Measurements from ENCODE around the gene FAM117A.
"Not testable (repeated sequence)": the region's sequence is repeated elsewhere in the genome, so short reads cannot be mapped to it uniquely, and the experiment has no call there.

The FAM117A gene

GRCh38 chr17:49779739-49780231, 15.9 kb upstream of the FAM117A start:
- peaks cover 2 to 5% of the 10 kb centered on the region in 2 donors for H3K4me1 Mint-ChIP-seq (ENCODE audit: low read depth in 2 of 2)
- DNase-seq (peak in 1 of 3 experiments; percentile 9), ATAC-seq (replicated peaks) (peak; percentile 37)
- H3K27ac Mint-ChIP-seq, result no peak overlapping the region
- H3K4me3 Mint-ChIP-seq, result no peak overlapping the region
- H3K27me3 Mint-ChIP-seq, result no peaks in the 10 kb centered on the region
- no peaks in the 10 kb centered on the region for H3K36me3 Mint-ChIP-seq (ENCODE audit: insufficient read depth)
- H3K9me3 Mint-ChIP-seq, result no peaks in the 10 kb centered on the region

DNA sequence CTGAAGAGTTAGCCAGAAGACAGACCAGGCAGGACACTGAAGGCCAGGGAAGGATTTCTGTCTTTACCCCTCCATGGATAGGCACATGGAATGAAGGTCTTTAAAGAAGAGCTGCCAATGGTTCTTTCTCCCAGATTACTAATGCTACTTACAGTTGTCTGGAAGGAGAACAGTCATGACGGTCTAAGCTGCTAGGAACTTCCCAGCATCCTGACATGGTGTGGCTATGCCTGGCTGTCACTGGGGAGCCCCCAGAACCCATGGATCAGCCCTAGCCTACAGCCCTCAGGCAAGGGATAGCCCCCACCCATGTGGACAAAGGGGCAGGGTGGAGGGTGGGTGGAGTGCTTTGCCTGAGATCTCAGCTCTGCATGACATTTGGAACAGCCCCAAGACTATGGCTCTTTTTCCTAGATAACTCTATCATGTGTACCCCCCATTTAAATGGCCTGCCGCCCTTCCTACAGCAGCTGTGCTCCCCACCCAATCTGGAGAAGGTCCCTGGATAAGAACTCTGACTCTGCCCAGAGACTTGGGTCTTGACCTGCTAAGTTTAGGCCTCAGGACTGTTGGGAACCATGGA, 15.3 kb upstream of the FAM117A start:
- DNase-seq (no peak), ATAC-seq (replicated peaks) (no peak)
- Mint-ChIP-seq H3K27me3 (no peaks in the 10 kb centered on the region), H3K9me3 (no peaks in the 10 kb centered on the region), H3K4me3 (no peak overlapping the region), H3K27ac (no peak overlapping the region), H3K4me1 (ENCODE audit: low read depth in 2 of 2) (peaks cover 2 to 5% of the 10 kb centered on the region in 2 donors), H3K36me3 (ENCODE audit: insufficient read depth) (no peaks in the 10 kb centered on the region)

DNA sequence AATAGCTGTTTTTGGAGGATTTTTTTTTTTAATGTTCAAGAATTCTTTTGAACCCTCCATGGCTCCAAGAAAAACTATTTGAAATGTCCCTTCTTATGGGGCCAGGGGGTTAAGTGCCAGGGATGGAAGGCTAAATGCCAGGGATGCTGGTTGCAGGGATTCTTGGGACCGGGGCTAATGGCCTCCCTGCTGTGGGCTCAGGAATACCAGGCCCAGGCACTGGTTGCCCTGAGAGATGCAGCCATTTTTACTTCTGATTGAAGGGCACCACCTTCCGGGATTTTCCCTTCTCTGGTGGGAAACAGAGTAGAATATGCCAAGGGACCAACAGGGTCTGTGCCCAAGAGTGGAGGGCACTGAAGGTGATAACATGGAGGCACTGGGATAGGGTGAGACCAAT, 13.6 kb upstream of the FAM117A start:
- H3K4me1 Mint-ChIP-seq (ENCODE audit: low read depth in 2 of 2), result peaks cover 2 to 5% of the 10 kb centered on the region in 2 donors

DNA sequence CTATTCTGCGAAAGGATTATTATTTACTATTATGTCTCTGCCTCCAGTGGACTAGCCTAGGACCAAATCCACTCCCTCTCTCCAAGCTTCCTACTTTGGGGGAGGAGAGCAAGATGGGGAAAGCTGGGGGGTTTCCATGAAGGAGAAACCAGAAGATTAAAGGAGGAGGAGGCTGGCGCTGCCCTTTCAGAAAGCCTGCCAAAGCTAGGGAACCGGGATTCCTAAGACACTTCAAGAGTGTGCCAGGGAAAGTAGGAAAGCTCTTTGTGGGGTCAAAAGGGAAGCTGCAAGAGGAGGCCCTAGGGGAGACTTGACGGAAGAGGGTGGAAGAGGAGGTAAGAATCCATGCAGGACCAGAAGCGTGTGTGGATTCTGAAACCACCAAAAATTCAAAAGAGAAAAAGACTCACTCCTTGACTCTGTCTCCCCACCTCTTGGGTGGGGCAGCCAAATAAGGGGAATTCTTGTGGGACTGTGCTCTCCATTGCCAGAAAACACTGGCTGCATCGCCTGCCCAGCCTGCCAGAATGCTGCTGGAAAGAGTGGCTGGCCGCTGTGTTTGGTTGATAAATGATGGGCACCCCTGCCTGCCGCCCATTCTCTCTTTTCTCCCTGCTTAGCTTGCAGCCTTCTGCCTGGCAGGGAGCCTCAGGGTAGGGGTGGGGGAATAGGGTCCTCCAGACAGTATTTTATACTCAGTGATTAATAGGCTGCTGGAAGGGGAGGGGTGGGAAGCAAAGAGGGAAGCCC, 12.8 kb upstream of the FAM117A start:
- Mint-ChIP-seq H3K4me3 (no peak overlapping the region), H3K36me3 (ENCODE audit: insufficient read depth) (no peaks in the 10 kb centered on the region), H3K27ac (no peak overlapping the region), H3K27me3 (no peaks in the 10 kb centered on the region), H3K9me3 (no peaks in the 10 kb centered on the region), H3K4me1 (ENCODE audit: low read depth in 2 of 2) (peaks cover 2 to 5% of the 10 kb centered on the region in 2 donors)
- no peak for DNase-seq
- ATAC-seq (replicated peaks), result no peak

More for the DNA sequence above, 13.6 kb upstream of the FAM117A start:
- no peak for DNase-seq
- H3K4me3 Mint-ChIP-seq, result no peak overlapping the region
- no peak overlapping the region for H3K27ac Mint-ChIP-seq
- no peak for ATAC-seq (replicated peaks)
- no peaks in the 10 kb centered on the region for H3K36me3 Mint-ChIP-seq (ENCODE audit: insufficient read depth)
- no peaks in the 10 kb centered on the region for H3K27me3 Mint-ChIP-seq
- H3K9me3 Mint-ChIP-seq, result no peaks in the 10 kb centered on the region

- no peaks in the 10 kb centered on the region for H3K36me3 Mint-ChIP-seq (ENCODE audit: insufficient read depth)
- ATAC-seq (replicated peaks), result no peak
These were observed 11.8 kb upstream of the FAM117A start for GRCh38 chr17:49775546-49776260.

DNA sequence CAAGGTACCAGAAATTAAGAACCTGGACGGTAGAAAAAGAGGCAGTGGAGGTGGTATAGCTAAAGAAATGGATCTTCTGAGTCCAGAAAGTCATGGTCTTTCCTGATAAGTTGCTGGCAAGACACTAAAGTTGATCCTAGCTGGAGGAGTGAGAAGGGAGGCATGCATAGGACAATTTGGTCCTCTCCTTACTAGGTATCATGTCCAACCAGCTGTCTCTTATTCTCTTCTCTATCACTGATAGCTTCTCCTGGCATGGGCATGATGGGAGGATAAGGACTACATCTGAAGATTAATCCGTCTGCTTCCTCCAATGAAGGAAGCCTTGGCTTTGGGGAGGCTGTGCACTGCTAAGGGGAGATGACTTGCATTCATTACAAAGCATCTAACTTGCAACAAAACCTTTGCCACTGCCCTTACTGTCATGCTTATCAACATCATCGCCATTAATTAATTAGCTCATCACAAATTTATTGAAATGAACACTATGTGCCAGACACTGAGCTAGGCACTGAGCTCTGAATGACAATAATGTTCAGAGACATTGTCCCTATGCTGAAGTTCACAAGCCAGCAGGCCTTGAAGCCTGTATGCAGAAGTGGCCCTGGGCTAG, 3.1 kb upstream of the FAM117A start:
- Mint-ChIP-seq H3K4me3 (no peak overlapping the region), H3K36me3 (ENCODE audit: insufficient read depth) (peaks cover 19% of the 10 kb centered on the region), H3K27me3 (no peaks in the 10 kb centered on the region), H3K9me3 (no peaks in the 10 kb centered on the region), H3K4me1 (ENCODE audit: low read depth in 2 of 2) (peaks cover 20 to 29% of the 10 kb centered on the region in 2 donors), H3K27ac (no peak overlapping the region)
- no peak for ATAC-seq (replicated peaks)
- DNase-seq, result no peak

More at GRCh38 chr17:49775546-49776260, 11.8 kb upstream of the FAM117A start:
- no peak for DNase-seq
- Mint-ChIP-seq H3K9me3 (no peaks in the 10 kb centered on the region), H3K27me3 (no peaks in the 10 kb centered on the region), H3K4me3 (no peak overlapping the region), H3K4me1 (ENCODE audit: low read depth in 2 of 2) (peaks cover 2 to 5% of the 10 kb centered on the region in 2 donors), H3K27ac (no peak overlapping the region)

GRCh38 chr17:49764559-49765180, 739 bp upstream of the FAM117A start:
- Mint-ChIP-seq H3K27ac (peak overlapping the region; percentile 95 to 99), H3K9me3 (no peaks in the 10 kb centered on the region), H3K4me1 (ENCODE audit: low read depth in 2 of 2) (peaks cover 42 to 51% of the 10 kb centered on the region in 2 donors), H3K4me3 (peak overlapping the region; percentile 95 to 97), H3K27me3 (no peaks in the 10 kb centered on the region), H3K36me3 (ENCODE audit: insufficient read depth) (peaks cover 24% of the 10 kb centered on the region)
- ATAC-seq (replicated peaks) (no peak), DNase-seq (no peak)

DNA sequence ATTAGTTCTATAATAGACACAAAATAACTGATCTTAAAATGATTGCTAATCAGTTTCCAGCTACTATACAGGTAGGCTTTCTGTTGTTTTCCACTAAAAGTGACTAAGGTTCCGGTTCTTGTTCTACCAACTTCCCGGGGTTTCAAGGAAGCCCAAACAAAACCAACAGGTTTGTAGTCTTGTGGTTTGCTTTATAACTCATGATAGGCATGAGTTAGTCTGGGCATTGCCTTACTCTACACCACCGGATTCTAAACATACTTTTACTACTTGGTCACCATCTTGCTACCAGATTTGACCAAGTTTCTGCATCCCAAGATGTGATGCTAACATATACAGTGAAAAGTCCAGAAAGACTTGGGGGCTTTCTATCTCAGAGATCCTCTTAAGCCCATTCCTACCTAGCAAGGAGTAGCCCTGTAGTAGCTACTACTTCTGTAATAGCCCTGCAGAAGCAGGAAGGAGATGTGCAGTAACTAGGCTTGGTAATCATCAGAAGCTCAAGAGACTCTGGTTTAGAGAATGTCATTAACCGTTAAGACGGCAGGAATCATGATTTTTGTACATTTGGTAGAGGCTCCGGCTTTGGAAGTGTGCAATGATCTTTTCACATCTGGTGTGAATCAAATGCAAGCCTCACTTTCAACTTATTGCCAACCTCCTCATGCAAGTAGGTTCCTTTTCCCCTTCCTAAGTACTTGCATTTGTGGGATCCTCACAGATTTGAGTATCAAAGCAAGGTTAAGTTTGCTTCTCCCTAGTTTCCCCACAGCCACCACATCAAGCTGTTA, 1.6 kb downstream of the FAM117A start:
- H3K9me3 Mint-ChIP-seq, result no peaks in the 10 kb centered on the region
- peaks cover 48% of the 10 kb centered on the region for H3K36me3 Mint-ChIP-seq (ENCODE audit: insufficient read depth)
- H3K4me1 Mint-ChIP-seq (ENCODE audit: low read depth in 2 of 2), result peaks cover 59 to 69% of the 10 kb centered on the region in 2 donors
- peak overlapping the region; percentile 95 to 99 for H3K27ac Mint-ChIP-seq
- ATAC-seq (replicated peaks) (no peak), DNase-seq (no peak)
- H3K27me3 Mint-ChIP-seq, result no peaks in the 10 kb centered on the region
- peak overlapping the region; percentile 95 to 97 for H3K4me3 Mint-ChIP-seq

DNA sequence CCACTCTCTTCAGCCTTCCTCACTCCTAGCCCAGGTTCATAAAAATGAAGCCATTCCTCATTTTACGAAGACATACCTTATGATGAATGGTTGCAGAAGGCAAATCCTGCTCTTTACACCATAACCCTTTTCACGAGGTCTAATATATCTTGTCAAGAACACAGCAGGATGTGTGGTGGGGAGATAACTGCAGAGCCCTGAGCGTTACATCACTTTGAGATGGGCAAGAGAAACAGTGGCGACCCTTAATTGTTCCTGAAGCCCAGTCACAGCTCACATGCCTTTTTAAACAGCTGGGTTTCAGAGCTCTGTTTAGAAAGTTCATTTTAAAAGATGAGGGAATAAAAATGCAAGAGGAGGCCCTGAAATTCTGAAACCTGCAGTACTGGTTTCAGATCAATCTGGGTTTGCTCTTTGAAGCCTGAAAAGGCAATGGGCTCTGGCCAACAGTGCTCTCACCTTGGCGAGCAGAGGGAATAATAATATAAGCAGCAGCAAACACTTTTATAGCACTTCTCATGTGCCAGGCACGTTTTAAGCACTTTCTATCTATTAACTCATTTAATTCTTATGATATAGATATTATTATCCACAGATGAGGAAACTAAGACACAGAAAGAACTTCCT, 2.9 kb downstream of the FAM117A start:
- peak overlapping the region; percentile 95 to 99 for H3K27ac Mint-ChIP-seq
- no peaks in the 10 kb centered on the region for H3K9me3 Mint-ChIP-seq
- peak overlapping the region; percentile 95 to 97 for H3K4me3 Mint-ChIP-seq
- no peak for ATAC-seq (replicated peaks)
- peaks cover 71 to 79% of the 10 kb centered on the region in 2 donors for H3K4me1 Mint-ChIP-seq (ENCODE audit: low read depth in 2 of 2)
- H3K36me3 Mint-ChIP-seq (ENCODE audit: insufficient read depth), result peaks cover 61% of the 10 kb centered on the region
- DNase-seq, result no peak
- no peaks in the 10 kb centered on the region for H3K27me3 Mint-ChIP-seq

DNA sequence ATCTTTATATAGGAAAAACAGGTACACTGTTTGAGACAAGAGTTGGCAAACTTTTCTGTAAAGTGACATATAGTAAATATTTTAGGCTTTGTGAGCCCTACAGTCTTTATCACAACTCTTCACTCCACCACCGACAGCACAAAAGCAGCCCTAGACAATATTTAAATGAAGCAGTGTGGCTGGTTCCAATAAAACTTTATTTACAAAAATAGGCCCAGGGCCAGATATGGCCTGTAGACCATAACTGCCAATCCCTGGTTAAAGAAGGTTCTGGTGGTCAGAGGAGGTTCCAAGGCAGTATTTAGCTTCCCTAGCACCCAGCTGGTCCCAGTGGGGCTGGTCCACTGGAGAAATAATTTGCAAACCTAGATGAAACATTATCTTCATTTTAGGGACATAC, 3.6 kb downstream of the FAM117A start:
- ATAC-seq (replicated peaks) (no peak), DNase-seq (no peak)
- H3K4me3 Mint-ChIP-seq, result peak overlapping the region; percentile 95 to 97
- H3K9me3 Mint-ChIP-seq, result no peaks in the 10 kb centered on the region
- peaks cover 76 to 83% of the 10 kb centered on the region in 2 donors for H3K4me1 Mint-ChIP-seq (ENCODE audit: low read depth in 2 of 2)
- no peaks in the 10 kb centered on the region for H3K27me3 Mint-ChIP-seq
- peaks cover 61% of the 10 kb centered on the region for H3K36me3 Mint-ChIP-seq (ENCODE audit: insufficient read depth)
- peak overlapping the region; percentile 95 to 99 for H3K27ac Mint-ChIP-seq

GRCh38 chr17:49759203-49759602, 4.7 kb downstream of the FAM117A start:
- Mint-ChIP-seq H3K36me3 (ENCODE audit: insufficient read depth) (peaks cover 60% of the 10 kb centered on the region), H3K27ac (peak overlapping the region; percentile 84 to 99), H3K27me3 (no peaks in the 10 kb centered on the region), H3K9me3 (no peaks in the 10 kb centered on the region), H3K4me1 (ENCODE audit: low read depth in 2 of 2) (peaks cover 78 to 81% of the 10 kb centered on the region in 2 donors), H3K4me3 (peak overlapping the region; percentile 26 to 95)
- ATAC-seq (replicated peaks), result no peak
- DNase-seq, result no peak

DNA sequence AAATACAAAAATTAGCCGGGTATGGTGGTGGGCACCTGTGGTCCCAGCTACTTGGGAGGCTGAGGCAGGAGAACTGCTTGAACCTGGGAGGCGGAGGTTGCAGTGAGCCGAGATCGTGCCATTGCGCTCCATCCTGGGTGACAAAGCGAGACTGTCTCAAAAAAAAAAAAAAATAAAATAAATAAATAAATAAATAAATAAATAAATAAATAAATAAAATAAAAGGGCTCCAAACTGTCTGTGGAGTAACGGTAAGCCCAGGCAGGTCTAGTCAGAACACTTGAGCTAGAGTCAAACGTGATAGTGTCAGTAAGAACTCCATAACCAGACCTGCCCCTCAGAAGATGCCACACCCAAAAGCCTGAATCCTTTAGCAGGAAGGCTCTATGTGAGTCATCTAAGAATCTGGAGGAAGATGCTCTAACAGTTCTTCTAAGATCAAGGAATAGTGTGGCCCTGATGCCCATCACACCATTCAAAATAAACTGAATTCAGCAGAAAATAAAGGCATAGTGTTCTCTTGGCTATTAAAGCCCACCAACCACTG, 5.4 kb downstream of the FAM117A start:
- H3K9me3 Mint-ChIP-seq; DNase-seq; H3K27me3 Mint-ChIP-seq; ATAC-seq (replicated peaks): not testable (repeated sequence)
- H3K27ac Mint-ChIP-seq, result peak overlapping the region; percentile 84 to 99
- H3K36me3 Mint-ChIP-seq (ENCODE audit: insufficient read depth), result peaks cover 54% of the 10 kb centered on the region
- peak overlapping the region in 1 of 2 donors; percentile 95 for H3K4me3 Mint-ChIP-seq
- peaks cover 75 to 84% of the 10 kb centered on the region in 2 donors for H3K4me1 Mint-ChIP-seq (ENCODE audit: low read depth in 2 of 2)

Measured in effector memory CD8-positive, alpha-beta T cell (primary cell).